Urinary bladder (tissue), 4 donors: ENCODE data around the gene EXOC3. TPM values are rescaled to one million over a fixed set of nuclear protein-coding genes. Genes with fewer than 3 reads are reported as not detected.

Source experiments
- DNase-seq: peaks from one replicate; pipeline ENCODE4 v3.0.0-alpha.2; 2015; ENCODE audit errors: extremely low spot score
- H3K27ac ChIP-seq: one replicate; pipeline ENCODE4 v1.5.1; 2013; ENCODE audit warnings: low read depth, mild to moderate bottlenecking, moderate library complexity
- H3K36me3 ChIP-seq: one replicate; pipeline ENCODE4 v1.6.1; 2013; ENCODE audit warnings: mild to moderate bottlenecking, moderate library complexity; ENCODE audit not compliant: insufficient read depth
- H3K4me1 ChIP-seq: one replicate; pipeline ENCODE4 v1.6.1; 2013; ENCODE audit warnings: mild to moderate bottlenecking, moderate library complexity; ENCODE audit not compliant: insufficient read depth
- H3K4me3 ChIP-seq: one replicate; pipeline ENCODE4 v1.5.1; 2013; ENCODE audit warnings: low read depth, low read length
- WGBS: extraction: QIAGEN DNeasy Blood & Tissue Kit; methylation state at CpG from one replicate; pipeline ENCODE4 v1.1.7; 2013; 5-methylcytosine and 5-hydroxymethylcytosine counted together
- polyA plus RNA-seq: library from polyadenylated mRNA; stranded (reverse); fragments of 200-250 nt; gene quantifications from one replicate; pipeline ENCODE4 v1.2.3, GENCODE V29; 2013
- total RNA-seq: library from RNA; depleted of rRNA; stranded (reverse); fragments of >200 nt; gene quantifications from one replicate; pipeline ENCODE4 v1.2.3, GENCODE V29; 2014
- donor health status: healthy with polysubstance abuse.
- donor health status: healthy.

The EXOC3 gene
- total and polyA plus RNA-seq, 2 donors = 31.7 to 61.4 TPM

- no peak for DNase-seq
- Histone ChIP-seq H3K4me3 (peak overlapping the region; percentile 77), H3K27ac (no peak overlapping the region), H3K4me1 (peaks cover 2% of the 10 kb centered on the region), H3K36me3 (no peaks in the 10 kb centered on the region)
- 16% methylated on average over 62 of the region's 62 CpGs for WGBS
Observed at GRCh38 chr5:443239-444151, 519 bp downstream of the EXOC3 start.

- Histone ChIP-seq H3K4me1 (peaks cover 2% of the 10 kb centered on the region), H3K36me3 (no peaks in the 10 kb centered on the region), H3K4me3 (peak overlapping the region; percentile 77), H3K27ac (no peak overlapping the region)
- WGBS = 80% methylated on average over 8 of the region's 8 CpGs
- no peak for DNase-seq
Observed at GRCh38 chr5:444226-444625, 1.2 kb downstream of the EXOC3 start.

GRCh38 chr5:445591-445990 lies 2.6 kb downstream of the EXOC3 start:
- no peak overlapping the region for H3K4me3 ChIP-seq
- no peak for DNase-seq
- peaks cover 2% of the 10 kb centered on the region for H3K36me3 ChIP-seq
- no peak overlapping the region for H3K27ac ChIP-seq
- peaks cover 2% of the 10 kb centered on the region for H3K4me1 ChIP-seq
- WGBS = 88% methylated on average over 10 of the region's 10 CpGs

GRCh38 chr5:446066-446882 lies 3.3 kb downstream of the EXOC3 start:
- DNase-seq = no peak
- Histone ChIP-seq H3K4me3 (no peak overlapping the region), H3K4me1 (peaks cover 2% of the 10 kb centered on the region), H3K36me3 (peaks cover 2% of the 10 kb centered on the region), H3K27ac (no peak overlapping the region)
- 87% methylated on average over 19 of the region's 19 CpGs for WGBS

- WGBS = 52% methylated on average over 7 of the region's 7 CpGs
- no peak overlapping the region for H3K4me3 ChIP-seq
- no peak overlapping the region for H3K27ac ChIP-seq
- H3K4me1 ChIP-seq = peaks cover 2% of the 10 kb centered on the region
- DNase-seq = no peak
- peaks cover 2% of the 10 kb centered on the region for H3K36me3 ChIP-seq
Observed at GRCh38 chr5:446883-447263, 3.9 kb downstream of the EXOC3 start.

- 94% methylated on average over 21 of the region's 21 CpGs for WGBS
- Histone ChIP-seq H3K4me1 (no peaks in the 10 kb centered on the region), H3K4me3 (no peak overlapping the region), H3K36me3 (peaks cover 2% of the 10 kb centered on the region), H3K27ac (no peak overlapping the region)
- no peak for DNase-seq
Observed at GRCh38 chr5:447501-447900, 4.5 kb downstream of the EXOC3 start.

GRCh38 chr5:448061-448765 lies 5.2 kb downstream of the EXOC3 start:
- 82% methylated on average over 21 of the region's 21 CpGs for WGBS

GRCh38 chr5:448766-449090 lies 5.8 kb downstream of the EXOC3 start:
- DNase-seq = no peak
- Histone ChIP-seq H3K36me3 (peaks cover 2% of the 10 kb centered on the region), H3K4me3 (no peak overlapping the region), H3K27ac (no peak overlapping the region), H3K4me1 (no peaks in the 10 kb centered on the region)
- 87% methylated on average over 12 of the region's 12 CpGs for WGBS

More at GRCh38 chr5:448061-448765, 5.2 kb downstream of the EXOC3 start:
- DNase-seq = no peak
- no peak overlapping the region for H3K4me3 ChIP-seq
- no peak overlapping the region for H3K27ac ChIP-seq
- H3K36me3 ChIP-seq = peaks cover 2% of the 10 kb centered on the region
- no peaks in the 10 kb centered on the region for H3K4me1 ChIP-seq

- no peak overlapping the region for H3K27ac ChIP-seq
- DNase-seq = no peak
- no peaks in the 10 kb centered on the region for H3K4me1 ChIP-seq
- H3K36me3 ChIP-seq = peaks cover 2% of the 10 kb centered on the region
- 92% methylated on average over 5 of the region's 5 CpGs for WGBS
- no peak overlapping the region for H3K4me3 ChIP-seq
Observed at GRCh38 chr5:449151-449550, 6.2 kb downstream of the EXOC3 start.

- H3K4me3 ChIP-seq = no peak overlapping the region
- 79% methylated on average over 5 of the region's 5 CpGs for WGBS
- peaks cover 2% of the 10 kb centered on the region for H3K36me3 ChIP-seq
- H3K4me1 ChIP-seq = no peaks in the 10 kb centered on the region
- no peak for DNase-seq
- no peak overlapping the region for H3K27ac ChIP-seq
Observed at GRCh38 chr5:451587-452458, 8.8 kb downstream of the EXOC3 start.

GRCh38 chr5:452978-453710 lies 10.2 kb downstream of the EXOC3 start:
- Histone ChIP-seq H3K36me3 (peaks cover 2% of the 10 kb centered on the region), H3K27ac (no peak overlapping the region), H3K4me3 (no peak overlapping the region), H3K4me1 (no peaks in the 10 kb centered on the region)
- DNase-seq = no peak
- WGBS = 96% methylated on average over 17 of the region's 17 CpGs

- DNase-seq = no peak
- Histone ChIP-seq H3K36me3 (peaks cover 2% of the 10 kb centered on the region), H3K27ac (peak overlapping the region; percentile 44), H3K4me3 (no peak overlapping the region), H3K4me1 (no peaks in the 10 kb centered on the region)
- WGBS = 92% methylated on average over 16 of the region's 16 CpGs
Observed at GRCh38 chr5:453725-454481, 10.9 kb downstream of the EXOC3 start.
